Heart right ventricle (tissue), 16 donors: Measurements from ENCODE around the gene GCA. TPM values are rescaled to one million over a fixed set of nuclear protein-coding genes. Genes with fewer than 3 reads are reported as not detected.

Experiments
- ATAC-seq, 8 donors: fragments of 200-7000 bp; cut with Tn5 transposase; one replicate each; pipeline ENCODE4 v1.9.1; 2020; ENCODE audit warnings: mild to moderate bottlenecking in 8 of 8, moderate library complexity in 8 of 8, moderate number of reproducible peaks in 1 of 8
- DNase-seq, 2 donors: peaks; one replicate each; pipeline ENCODE4 v3.0.0-alpha.2; 2020
- H3K27ac ChIP-seq, 10 donors: fragments of 200-600 bp; sonication (generic) in 2 of 10; one replicate each; pipeline versions ENCODE4 v1.5.0 to v1.8.0; 2020 to 2022; ENCODE audit warnings: mild to moderate bottlenecking in 3 of 10
- H3K27me3 ChIP-seq, 7 donors: fragments of 200-600 bp; one replicate each; pipeline ENCODE4 v1.8.0; 2021 to 2022; ENCODE audit warnings: mild to moderate bottlenecking in 2 of 7
- H3K36me3 ChIP-seq, 9 donors: fragments of 200-600 bp; sonication (generic) in 1 of 9; one replicate each; pipeline versions ENCODE4 v1.5.0 to v1.8.0; 2020 to 2022; ENCODE audit warnings: mild to moderate bottlenecking in 2 of 9
- H3K4me1 ChIP-seq, 9 donors: fragments of 200-600 bp; sonication (generic) in 1 of 9; one replicate each; pipeline versions ENCODE4 v1.5.0 to v1.8.0; 2020 to 2022; ENCODE audit warnings: mild to moderate bottlenecking in 4 of 9
- H3K4me3 ChIP-seq, 10 donors: fragments of 200-600 bp; sonication (generic) in 2 of 10; one replicate each; pipeline versions ENCODE4 v1.5.0 to v1.8.0; 2020 to 2022; ENCODE audit warnings: mild to moderate bottlenecking in 7 of 10, moderate library complexity in 2 of 10
- H3K9me3 ChIP-seq, 11 donors: fragments of 200-600 bp in 10 of 11; sonication (generic) in 2 of 11; one replicate each; pipeline versions ENCODE4 v1.5.0 to v1.8.0; 2013 to 2022; ENCODE audit warnings: mild to moderate bottlenecking in 2 of 11, control low read depth in 1 of 11, moderate library complexity in 1 of 11
- WGBS, 2 donors: extraction: QIAGEN DNeasy Blood & Tissue Kit; methylation state at CpG; one replicate each; pipeline ENCODE4 v1.1.7; 2013; ENCODE audit warnings: inconsistent platforms in 1 of 2; 5-methylcytosine and 5-hydroxymethylcytosine counted together
- intact Hi-C, 10 donors: fragments of 100-400 bp; cut with DNase I; formaldehyde crosslinking; loops; one replicate each; pipeline versions ENCODE4 v1.11.1 to v1.14.2; 2022
- polyA plus RNA-seq, 2 donors: library from polyadenylated mRNA; stranded (reverse); fragments of 200-250 nt; gene quantifications; one replicate each; pipeline ENCODE4 v1.2.3, GENCODE V29; 2013
- total RNA-seq, 10 donors: library from RNA; stranded (reverse); fragmentation: NEBNext Ultra II Directional in 3 of 10; extraction: Animal tissue kit (Norgen Biotek cat#: 25700) in 3 of 10; gene quantifications; one replicate each; pipeline versions ENCODE4 v1.2.1 to v1.2.4, GENCODE V29; 2021 to 2023
- TF ChIP-seq, protein P1 (sequence below), 9 donors: fragments of 200-600 bp; sonication (generic) in 2 of 9; IDR thresholded peaks; one replicate each; pipeline versions ENCODE4 v1.5.0 to v1.8.0; 2021 to 2022; ENCODE audit warnings: antibody characterized with exemption in 9 of 9, mild to moderate bottlenecking in 5 of 9, moderate library complexity in 1 of 9
- donor health status: Arrhythmogenic right ventricular cardiomyopathy.
- donor health status: ischemic (EF 13 %, LVEDD 7.1; RV severe dilation, severe dysfunction).
- donor health status: healthy with polysubstance abuse.
- donor health status: DM: no; HTN: yes; CAD: no.
- donor health status: DM: no; HTN: no; CAD: no.
- donor health status: ischemic (EF 25% LVEDD 6.9; RV normal size, moderate dysfunction).
- donor health status: ischemic (EF 25% LVEDD 5.7; RV mildly dilated, moderate dysfunction).
- donor health status: healthy.
- donor health status: DM: yes; HTN: yes; CAD: no.
- donor health status: Ischemic cardiomyopathy.
- donor health status: ischemic (EF 35%, LVEDD 5.7; RV mildly dilated, moderate dysfunction).
- donor health status: nonischemic (EF 11% LVEDD 7.7; RV severe dilation, severe dysfunction).
- donor health status: DM: yes; HTN: yes; CAD: no.
- donor health status: PGD.
- donor health status: ischemic (EF 29% LVEDD 5.4; RV normal size, mild dysfunction).
- donor health status: nonischemic (EF 23%, LVEDD 6.1; RV moderate dilation, normal function).

The GCA gene
- total and polyA plus RNA-seq, 12 donors = 3.1 to 19.4 (median 6.9) TPM

DNA sequence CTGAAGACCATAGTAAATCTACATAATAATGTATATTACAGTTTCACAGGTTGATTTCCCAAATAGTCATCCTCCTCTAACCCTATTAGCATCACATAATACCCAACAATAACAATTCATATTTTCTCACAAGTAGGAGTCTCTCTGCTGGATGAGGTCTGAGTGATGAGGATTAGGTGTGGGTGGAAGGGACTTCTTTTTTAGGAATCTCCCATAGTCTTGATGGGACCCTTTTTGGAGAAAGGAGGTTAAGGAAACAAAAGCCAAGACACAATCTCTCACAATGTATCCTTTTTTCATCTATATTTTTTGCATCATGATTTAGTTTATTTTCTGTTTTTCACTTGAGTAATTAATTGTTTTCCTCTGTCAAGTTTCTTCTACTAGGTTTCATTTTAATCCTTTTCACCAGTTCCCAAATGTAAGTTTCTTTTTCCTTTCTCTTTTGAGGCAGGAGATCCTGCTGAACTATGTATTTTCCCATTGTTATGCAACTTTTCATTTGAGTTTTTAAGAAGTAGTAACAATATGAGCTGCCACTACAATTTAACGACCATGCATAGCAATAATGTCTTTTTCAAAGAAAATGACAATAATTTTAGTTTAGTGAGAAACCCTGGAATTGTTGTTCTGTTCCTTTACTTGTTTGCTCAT, 22.9 kb upstream of the GCA start:
- Histone ChIP-seq H3K27me3 (no peaks in the 10 kb centered on the region), H3K4me3 (no peak overlapping the region), H3K4me1 (peaks cover 0 to 40% (median 11%) of the 10 kb centered on the region in 9 donors), H3K9me3 (no peaks in the 10 kb centered on the region), H3K27ac (peak overlapping the region in 2 of 10 donors; percentile 17 to 59), H3K36me3 (no peaks in the 10 kb centered on the region)
- TF ChIP-seq, protein P1, sequence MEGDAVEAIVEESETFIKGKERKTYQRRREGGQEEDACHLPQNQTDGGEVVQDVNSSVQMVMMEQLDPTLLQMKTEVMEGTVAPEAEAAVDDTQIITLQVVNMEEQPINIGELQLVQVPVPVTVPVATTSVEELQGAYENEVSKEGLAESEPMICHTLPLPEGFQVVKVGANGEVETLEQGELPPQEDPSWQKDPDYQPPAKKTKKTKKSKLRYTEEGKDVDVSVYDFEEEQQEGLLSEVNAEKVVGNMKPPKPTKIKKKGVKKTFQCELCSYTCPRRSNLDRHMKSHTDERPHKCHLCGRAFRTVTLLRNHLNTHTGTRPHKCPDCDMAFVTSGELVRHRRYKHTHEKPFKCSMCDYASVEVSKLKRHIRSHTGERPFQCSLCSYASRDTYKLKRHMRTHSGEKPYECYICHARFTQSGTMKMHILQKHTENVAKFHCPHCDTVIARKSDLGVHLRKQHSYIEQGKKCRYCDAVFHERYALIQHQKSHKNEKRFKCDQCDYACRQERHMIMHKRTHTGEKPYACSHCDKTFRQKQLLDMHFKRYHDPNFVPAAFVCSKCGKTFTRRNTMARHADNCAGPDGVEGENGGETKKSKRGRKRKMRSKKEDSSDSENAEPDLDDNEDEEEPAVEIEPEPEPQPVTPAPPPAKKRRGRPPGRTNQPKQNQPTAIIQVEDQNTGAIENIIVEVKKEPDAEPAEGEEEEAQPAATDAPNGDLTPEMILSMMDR (IDR thresholded peaks at IDR 0.05) = no peak
- ATAC-seq (no peak), DNase-seq (no peak)
- WGBS, 2 donors = 62 to 67% methylated on average over 1 of the region's 1 CpG
- intact Hi-C loops = no loop called here

DNA sequence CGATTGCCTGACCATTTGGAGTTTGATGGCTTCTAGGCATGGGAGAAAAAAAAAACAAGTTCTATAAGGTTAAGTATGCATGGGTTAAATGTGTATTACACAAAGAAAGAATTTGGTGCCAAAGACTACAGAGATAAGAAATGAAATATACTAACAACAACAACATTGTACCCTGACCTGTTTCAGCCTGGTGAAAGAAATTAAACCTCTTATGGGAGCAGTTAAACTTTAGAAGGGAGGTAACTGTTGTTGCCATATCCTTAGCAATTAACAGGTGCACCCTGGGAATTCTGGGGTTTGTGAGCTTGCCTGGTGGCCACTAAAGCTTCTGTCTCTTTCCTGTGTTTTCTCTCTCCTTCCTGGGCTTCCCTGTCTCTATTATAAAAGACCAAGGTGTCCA, 19.0 kb upstream of the GCA start:
- Histone ChIP-seq H3K4me1 (peaks cover 0 to 24% (median 0%) of the 10 kb centered on the region in 9 donors), H3K9me3 (no peaks in the 10 kb centered on the region), H3K4me3 (no peak overlapping the region), H3K36me3 (no peaks in the 10 kb centered on the region), H3K27me3 (no peaks in the 10 kb centered on the region), H3K27ac (no peak overlapping the region)
- DNase-seq = no peak
- ATAC-seq = no peak
- TF ChIP-seq, protein P1 (IDR thresholded peaks at IDR 0.05) = no peak
- 89 to 94% methylated on average over 1 of the region's 1 CpG for WGBS, 2 donors
- intact Hi-C loops = no loop called here

DNA sequence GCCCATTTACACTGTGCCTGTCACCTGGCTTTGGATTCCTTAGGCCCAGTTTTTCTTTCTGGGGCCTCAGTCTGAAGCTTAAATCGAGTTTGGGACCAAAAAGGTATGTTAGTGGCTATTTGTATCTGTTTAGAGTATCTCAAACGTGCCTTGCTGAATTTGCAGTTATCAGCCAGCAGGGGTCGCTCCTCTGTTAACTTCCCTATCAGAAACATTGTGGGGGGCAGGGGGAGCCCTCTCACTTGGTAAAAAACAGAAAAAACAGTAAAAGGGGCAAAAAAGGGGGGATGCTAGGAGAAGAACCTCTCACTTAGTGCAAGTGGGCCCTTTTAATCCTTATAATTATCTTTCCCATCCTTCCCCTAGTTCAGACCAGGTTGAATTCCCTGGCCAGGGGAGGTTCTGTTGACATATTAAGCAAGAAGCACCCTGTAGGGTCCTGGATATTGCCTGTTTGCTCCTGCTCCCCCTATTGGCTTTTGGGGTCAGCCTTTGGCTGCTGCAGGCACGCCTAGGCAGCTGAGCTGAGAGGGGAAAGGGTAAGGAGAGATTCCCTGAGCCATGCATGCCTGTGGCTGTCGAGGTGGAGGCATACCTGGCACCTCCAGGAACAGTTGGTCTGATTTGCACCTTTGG, 16.7 kb upstream of the GCA start:
- H3K27ac ChIP-seq = no peak overlapping the region
- H3K27me3 ChIP-seq = no peaks in the 10 kb centered on the region
- no peak for ATAC-seq
- TF ChIP-seq, protein P1 (IDR thresholded peaks at IDR 0.05) = peak in 8 of 9 donors; percentile 10 to 55 (median 45)
- no peaks in the 10 kb centered on the region for H3K9me3 ChIP-seq
- peaks cover 0 to 7% (median 0%) of the 10 kb centered on the region in 9 donors for H3K4me1 ChIP-seq
- intact Hi-C loops = no loop called here
- no peak for DNase-seq
- H3K36me3 ChIP-seq = no peaks in the 10 kb centered on the region
- 58 to 64% methylated on average over 5 of the region's 5 CpGs for WGBS, 2 donors
- H3K4me3 ChIP-seq = no peak overlapping the region

DNA sequence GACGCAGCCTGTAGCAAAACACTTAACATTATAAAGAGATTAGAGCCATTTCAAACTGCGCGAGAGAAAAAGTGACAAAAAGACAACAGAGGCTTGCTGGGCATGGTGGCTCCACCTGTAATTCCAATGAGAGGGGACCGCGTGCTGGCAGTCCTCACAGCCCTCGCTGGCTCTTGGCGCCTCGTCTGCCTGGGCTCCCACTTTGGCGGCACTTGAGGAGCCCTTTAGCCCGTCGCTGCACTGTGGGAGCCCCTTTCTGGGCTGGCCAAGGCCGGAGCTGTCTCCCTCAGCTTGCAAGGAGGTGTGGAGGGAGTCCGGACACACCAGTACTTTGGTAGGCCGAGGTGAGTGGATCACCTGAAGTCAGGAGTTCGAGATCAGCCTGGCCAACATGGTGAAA, 16.1 kb upstream of the GCA start:
- TF ChIP-seq, protein P1 (IDR thresholded peaks at IDR 0.05) = no peak
- DNase-seq (no peak), ATAC-seq (no peak)
- 97% methylated on average over 15 of the region's 15 CpGs for WGBS, 2 donors
- Histone ChIP-seq H3K27ac (no peak overlapping the region), H3K4me1 (peaks cover 0 to 7% (median 0%) of the 10 kb centered on the region in 9 donors), H3K36me3 (no peaks in the 10 kb centered on the region), H3K9me3 (no peaks in the 10 kb centered on the region), H3K4me3 (no peak overlapping the region), H3K27me3 (no peaks in the 10 kb centered on the region)
- intact Hi-C loops = no loop called here
